ENCODE data around the gene NOL11.
"Not testable (repeated sequence)": the region's sequence is repeated elsewhere in the genome, so short reads cannot be mapped to it uniquely, and the experiment has no call there.

The NOL11 gene

DNA sequence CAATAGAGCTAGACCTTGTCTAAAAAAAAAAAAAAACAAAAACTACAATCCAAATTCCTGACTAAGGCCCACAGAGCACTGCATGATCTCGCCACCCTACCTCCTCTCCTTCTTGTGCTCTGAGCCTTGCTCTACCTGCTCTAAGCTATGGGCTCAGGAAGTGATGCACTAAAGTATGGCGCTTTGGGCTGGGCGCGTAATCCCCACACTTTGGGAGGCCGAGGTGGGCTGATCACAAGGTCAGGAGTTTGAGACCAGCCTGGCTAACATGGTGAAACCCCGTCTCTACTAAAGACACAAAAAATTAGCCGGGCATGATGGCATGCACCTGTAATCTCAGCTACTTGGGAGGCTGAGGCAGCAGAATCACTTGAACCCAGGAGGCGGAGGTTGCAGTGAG is 37.0 kb downstream of the NOL11 start:
- not testable (repeated sequence) for DNase-seq

DNA sequence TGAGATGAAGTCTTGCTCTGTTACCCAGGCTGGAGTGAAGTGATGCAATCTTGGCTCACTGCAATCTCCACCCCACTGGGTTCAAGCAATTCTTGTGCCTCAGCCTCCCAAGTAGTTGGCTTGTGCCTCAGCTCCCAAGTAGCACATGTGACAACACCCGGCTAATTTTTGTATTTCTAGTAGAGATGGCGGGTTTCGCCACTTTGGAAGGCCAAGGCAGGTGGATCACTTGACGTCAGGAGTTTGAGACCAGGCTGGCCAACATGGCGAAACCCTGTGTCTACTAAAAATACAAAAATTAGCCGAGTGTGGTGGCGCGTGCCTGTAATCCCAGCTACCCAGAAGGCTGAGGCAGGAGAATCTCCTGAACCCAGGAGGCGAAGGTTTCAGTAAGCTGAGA is 39.0 kb downstream of the NOL11 start:
- not testable (repeated sequence) for DNase-seq

DNA sequence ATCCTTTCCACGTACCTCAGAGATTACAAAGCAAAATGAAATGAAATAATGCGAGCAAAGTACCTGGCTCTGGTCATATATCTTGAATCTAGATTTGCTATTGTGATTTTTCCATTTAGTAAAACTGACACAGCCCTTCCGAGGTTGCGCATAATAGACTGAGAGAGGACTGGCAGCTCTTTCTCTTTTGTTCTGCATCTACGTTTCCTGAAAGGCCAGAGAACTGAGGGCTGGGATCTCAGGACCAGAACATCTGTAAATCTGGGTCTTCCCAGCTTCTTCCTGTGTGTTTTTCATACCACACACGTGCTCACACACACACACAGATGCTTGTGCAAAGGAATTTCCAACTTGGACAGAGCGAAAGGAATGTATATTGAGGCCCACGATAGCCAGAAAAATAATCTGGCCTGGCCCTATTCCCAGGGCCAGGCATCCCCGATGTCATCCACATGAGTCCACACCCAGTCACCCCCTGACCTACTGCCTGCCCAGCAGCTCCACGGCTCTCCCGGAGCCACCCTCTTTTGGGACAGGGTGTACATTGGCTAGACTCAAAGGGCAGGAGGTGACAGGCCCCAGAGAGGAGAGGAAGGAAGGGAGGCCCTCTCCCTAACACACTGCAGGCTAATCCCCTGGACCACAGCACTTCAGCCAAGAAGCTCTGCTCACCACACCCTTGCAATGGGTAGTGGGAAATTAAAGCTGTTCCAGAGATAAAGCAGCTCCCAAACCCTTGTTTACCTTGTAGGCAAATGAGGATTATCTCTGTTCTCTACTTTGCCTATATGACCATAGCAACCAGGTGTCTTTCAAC is 41.8 kb downstream of the NOL11 start:
- DNase-seq, result no peak

DNA sequence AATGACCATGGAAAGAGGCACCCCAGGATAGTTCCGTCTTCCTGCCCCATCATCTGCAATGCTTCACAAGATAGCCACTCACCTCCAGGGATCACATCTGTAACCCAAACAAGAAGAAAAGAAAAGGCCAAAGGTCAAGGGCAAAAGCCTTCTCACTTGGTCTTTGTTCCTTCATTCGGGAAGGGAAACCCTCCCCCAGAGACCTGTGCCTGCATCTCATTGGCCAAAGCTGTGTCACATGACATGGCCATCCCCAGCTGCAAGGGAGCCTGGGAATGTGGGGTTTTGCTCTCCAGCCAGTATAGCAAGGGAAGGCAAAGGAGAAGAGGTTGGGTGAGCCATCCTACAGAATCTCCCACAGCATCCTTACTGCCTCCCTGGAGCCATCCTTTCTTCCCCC is 47.9 kb downstream of the NOL11 start:
- DNase-seq, result no peak

DNA sequence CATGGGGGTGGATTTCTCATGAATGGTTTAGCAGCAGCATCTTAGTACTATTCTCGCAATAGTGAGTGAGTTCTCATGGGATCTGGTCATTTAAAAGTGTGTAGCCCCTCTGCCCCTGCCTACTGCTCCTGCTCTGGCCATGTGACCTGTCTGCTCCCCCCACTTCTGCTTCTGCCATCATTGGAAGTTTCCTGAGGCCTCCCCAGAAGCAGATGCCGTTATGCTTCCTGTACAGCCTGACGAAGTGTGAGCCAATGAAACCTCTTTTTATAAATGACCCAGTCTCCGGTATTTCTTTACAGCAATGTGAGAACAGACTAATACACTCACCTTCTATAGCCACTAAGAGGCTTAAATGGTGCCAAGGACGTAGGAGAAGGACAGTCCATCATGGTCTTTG is 51.5 kb downstream of the NOL11 start:
- no peak for DNase-seq

DNA sequence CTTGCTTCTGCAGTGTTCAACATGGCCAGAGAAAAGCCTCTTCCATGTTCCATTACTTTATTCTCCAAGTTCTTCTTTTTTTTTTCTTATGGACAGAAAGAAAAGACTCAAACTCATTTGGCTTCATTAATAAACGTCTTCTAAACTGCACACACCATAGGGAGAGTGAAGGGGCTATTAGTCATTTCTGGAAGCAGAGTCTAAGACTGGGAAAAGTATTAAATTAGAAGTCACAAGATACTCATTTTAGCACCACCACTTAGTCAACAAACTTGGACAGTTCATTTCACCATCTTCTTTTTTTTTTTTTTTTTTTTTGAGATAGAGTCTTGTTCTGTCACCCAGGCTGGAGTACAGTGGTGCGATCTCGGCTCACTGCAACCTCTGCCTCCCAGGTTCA is 52.8 kb downstream of the NOL11 start:
- DNase-seq, result no peak

DNA sequence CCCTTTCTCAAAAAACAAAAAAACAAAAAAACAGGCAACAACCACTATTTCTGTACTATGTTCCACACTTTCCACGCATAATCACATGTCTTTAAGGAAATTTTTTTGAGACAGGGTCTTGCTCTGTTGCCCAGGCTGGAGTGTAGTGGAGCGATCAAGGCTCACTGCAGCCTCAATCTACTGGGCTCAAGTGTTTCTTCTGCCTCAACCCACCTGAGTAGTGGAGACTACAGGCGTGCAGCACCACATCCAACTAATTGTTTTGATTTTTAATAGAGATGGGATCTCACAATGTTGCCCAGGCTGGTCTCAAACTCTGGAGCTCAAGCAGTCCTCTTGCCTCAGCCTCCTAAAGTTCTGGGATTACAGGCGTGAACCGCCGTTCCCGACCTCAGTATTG is 54.9 kb downstream of the NOL11 start:
- no peak for DNase-seq

DNA sequence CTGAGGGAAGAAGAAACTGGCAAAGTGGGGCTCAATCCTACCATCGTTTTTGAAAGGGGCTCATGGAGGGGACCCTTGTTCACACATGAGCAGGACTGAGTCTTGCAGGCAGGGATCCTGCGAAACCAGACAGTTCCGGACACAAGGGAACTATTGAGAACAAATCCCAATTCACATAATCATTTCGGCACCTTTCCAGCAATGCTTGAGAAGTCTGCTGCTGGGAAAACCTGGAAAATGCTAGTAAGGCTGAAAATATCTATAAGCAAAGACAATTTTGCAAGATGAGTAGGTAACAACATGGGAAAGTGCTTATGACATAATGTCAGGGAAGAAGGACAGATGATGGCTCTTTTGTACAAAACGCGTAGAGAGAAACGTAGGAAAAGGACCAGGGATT is 55.5 kb downstream of the NOL11 start:
- DNase-seq, result no peak

DNA sequence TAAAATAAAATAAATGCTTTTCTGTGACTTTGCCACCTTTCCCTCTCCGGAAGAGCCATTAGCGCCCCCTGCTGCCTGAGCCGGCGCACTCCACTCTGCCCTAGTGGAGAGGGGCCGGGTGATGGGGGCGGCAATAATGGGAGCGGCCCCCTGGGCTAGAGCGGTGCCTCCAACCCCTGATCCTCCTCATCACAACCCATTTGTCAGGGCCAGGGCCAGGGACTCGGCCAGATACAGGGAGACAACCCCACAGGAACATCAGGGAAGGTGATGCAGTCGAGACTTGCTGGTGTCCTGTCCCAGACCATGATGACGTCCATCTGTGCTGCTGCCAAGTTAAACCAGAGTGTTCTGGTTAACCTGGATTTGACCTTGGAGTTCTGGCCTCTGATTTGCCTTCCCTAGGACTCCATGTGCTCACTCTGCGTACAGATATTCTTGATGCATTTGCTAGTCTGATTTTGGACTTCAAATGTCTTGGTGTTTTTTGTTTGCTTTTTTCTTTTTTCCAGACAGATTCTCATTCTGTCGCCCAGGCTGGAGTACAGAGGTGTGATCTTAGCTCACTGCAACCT is 61.4 kb downstream of the NOL11 start:
- no peak for DNase-seq

DNA sequence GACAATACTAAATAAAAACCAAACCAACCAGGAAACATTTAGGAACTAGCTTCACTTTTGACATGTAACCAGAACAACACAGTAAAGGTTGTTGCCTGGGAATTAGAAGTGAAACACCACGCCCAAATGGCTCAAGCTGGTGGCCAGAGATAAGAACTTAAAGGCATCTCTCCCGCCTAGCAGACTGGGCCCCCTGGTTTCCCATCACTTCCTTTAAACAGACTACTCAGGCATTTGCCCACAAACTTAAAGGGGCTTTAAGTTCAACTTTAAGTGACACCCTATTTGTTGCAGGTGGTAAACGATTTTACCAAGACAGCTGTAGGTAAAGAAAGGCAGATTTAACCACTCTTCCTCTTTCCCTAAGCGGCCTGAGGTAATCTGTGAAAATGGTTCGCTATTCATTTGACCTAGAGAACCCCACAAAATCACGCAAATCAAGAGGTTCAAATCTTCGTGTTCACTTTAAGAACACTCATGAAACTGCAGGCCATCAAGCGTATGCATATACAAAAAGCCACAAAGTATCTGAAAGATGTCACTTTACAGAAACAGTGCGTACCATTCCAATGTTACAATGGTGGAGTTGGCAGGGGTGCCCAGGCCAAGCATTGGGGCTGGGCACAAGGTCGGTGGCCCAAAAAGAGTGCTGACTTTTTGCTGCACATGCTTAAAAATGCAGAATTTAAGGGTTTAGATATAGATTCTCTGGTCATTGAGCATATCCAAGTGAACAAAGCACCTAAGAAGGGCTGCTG is 66.8 kb downstream of the NOL11 start:
- no peak for DNase-seq

DNA sequence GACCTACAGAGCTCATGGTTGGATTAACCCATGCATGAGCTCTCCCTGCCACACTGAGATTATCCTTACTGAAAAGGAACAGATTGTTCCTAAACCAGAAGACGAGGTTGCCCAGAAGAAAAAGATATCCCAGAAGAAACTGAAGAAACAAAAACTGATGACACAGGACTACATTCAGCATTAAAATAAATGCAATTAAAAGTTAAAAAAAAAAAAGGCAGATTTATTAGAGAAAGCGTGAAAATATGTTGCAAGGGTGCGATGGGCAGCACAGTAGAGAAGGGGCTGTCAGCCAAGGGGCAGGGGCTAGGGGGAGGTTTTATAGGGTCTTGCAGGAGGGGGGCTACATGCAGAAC is 67.4 kb downstream of the NOL11 start:
- DNase-seq, result no peak

DNA sequence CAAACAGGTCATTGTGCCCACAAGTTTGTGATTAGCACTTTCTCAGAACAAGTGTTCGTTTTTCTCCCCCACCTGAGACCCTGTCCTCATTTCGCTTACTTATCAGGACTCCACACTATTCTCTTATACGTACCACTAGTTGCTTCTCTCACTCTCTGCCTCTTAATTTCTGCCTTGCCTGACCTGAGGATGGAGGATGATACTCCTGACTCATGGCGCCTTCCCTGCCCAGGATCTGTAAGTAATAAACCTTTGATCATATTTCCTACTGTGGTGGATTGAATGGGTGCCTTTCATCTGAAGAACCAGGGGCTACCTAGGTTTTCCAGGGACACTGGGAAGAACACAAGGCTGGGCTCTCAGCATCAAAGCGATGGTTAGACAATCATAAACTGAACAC is 67.8 kb downstream of the NOL11 start:
- no peak for DNase-seq
